GM12878 (cell line): ENCODE results near the gene DUSP22. TPM values are rescaled to one million over a fixed set of nuclear protein-coding genes. Genes with fewer than 3 reads are reported as not detected.

ENCODE experiments used
- ATF2 ChIP-seq: IDR thresholded peaks from 2 replicates; pipeline ENCODE4 v1.6.1; 2012; ENCODE audit warnings: low read length, inconsistent platforms
- CHD4 ChIP-seq: fragments of 200-600 bp; sonication (generic); IDR thresholded peaks from 2 replicates; pipeline ENCODE4 v1.6.1; 2016; ENCODE audit warnings: mild to moderate bottlenecking
- E4F1 ChIP-seq: fragments of 450-650 bp; IDR thresholded peaks from 2 replicates; pipeline ENCODE4 v1.6.1; 2018; ENCODE audit warnings: borderline replicate concordance, mild to moderate bottlenecking; ENCODE audit not compliant: partially characterized antibody
- EZH2 ChIP-seq: IDR thresholded peaks from 2 replicates; pipeline ENCODE4 v1.6.1; 2012; ENCODE audit warnings: low read depth, mild to moderate bottlenecking, control low read depth, inconsistent platforms, low read length, borderline replicate concordance; ENCODE audit not compliant: control insufficient read depth
- GATAD2B ChIP-seq: fragments of 450-650 bp; conservative IDR thresholded peaks from 2 replicates; pipeline ENCODE4 v1.6.1; 2017; ENCODE audit warnings: low read depth, mild to moderate bottlenecking, moderate library complexity
- MEF2A ChIP-seq: IDR thresholded peaks from 2 replicates; pipeline ENCODE4 v1.6.1; 2011; ENCODE audit warnings: low read depth, mild to moderate bottlenecking, low read length, moderate library complexity; ENCODE audit not compliant: insufficient read depth
- MYC ChIP-seq: IDR thresholded peaks from 2 replicates; pipeline ENCODE4 v1.6.1; 2011; ENCODE audit warnings: mild to moderate bottlenecking, low read length, moderate library complexity, inconsistent platforms; ENCODE audit not compliant: insufficient read depth, insufficient replicate concordance, insufficient read length, severe bottlenecking
- NFIC ChIP-seq: IDR thresholded peaks from 2 replicates; pipeline ENCODE4 v1.6.1; 2012; ENCODE audit warnings: low read depth, mild to moderate bottlenecking, inconsistent platforms, low read length, moderate library complexity
- NFYB ChIP-seq: IDR thresholded peaks from 2 replicates; pipeline ENCODE4 v1.6.1; 2011; ENCODE audit warnings: low read depth, mild to moderate bottlenecking, low read length, improper control_type of control experiment, moderate library complexity; ENCODE audit not compliant: insufficient read depth
- NR2C1 ChIP-seq: fragments of 450-650 bp; IDR thresholded peaks from 2 replicates; pipeline ENCODE4 v1.6.1; 2017; ENCODE audit warnings: antibody characterized with exemption, mild to moderate bottlenecking, moderate library complexity
- PBX3 ChIP-seq: IDR thresholded peaks from 2 replicates; pipeline ENCODE4 v1.6.1; 2011; ENCODE audit warnings: mild to moderate bottlenecking, low read depth, low read length, moderate library complexity; ENCODE audit not compliant: insufficient replicate concordance
- PKNOX1 ChIP-seq: fragments of 450-650 bp; IDR thresholded peaks from 2 replicates; pipeline ENCODE4 v1.6.1; 2016; ENCODE audit warnings: mild to moderate bottlenecking
- POLR2AphosphoS2 ChIP-seq: IDR thresholded peaks from 2 replicates; pipeline ENCODE4 v1.6.1; 2011; ENCODE audit warnings: low read depth, mild to moderate bottlenecking, low read length, improper control_type of control experiment, moderate library complexity
- SIN3A ChIP-seq: IDR thresholded peaks from 2 replicates; pipeline ENCODE4 v1.6.1; 2012; ENCODE audit warnings: low read depth, low read length, improper control_type of control experiment
- SMAD1 ChIP-seq: fragments of 450-650 bp; IDR thresholded peaks from 2 replicates; pipeline ENCODE4 v1.6.1; 2018; ENCODE audit warnings: mild to moderate bottlenecking, low read depth; ENCODE audit not compliant: partially characterized antibody
- SMAD5 ChIP-seq: IDR thresholded peaks from 2 replicates; pipeline ENCODE4 v1.6.1; 2016; ENCODE audit warnings: antibody characterized with exemption, low read depth
- SMC3 ChIP-seq: IDR thresholded peaks from 2 replicates; pipeline ENCODE4 v1.6.1; 2011; ENCODE audit warnings: low read length, improper control_type of control experiment, borderline replicate concordance
- SREBF2 ChIP-seq: IDR thresholded peaks from 2 replicates; pipeline ENCODE4 v1.6.1; 2012; ENCODE audit warnings: mild to moderate bottlenecking, low read length
- TARDBP ChIP-seq: IDR thresholded peaks from 2 replicates; pipeline ENCODE4 v1.6.1; 2016; ENCODE audit warnings: borderline replicate concordance
- TCF3 ChIP-seq: IDR thresholded peaks from 2 replicates; pipeline ENCODE4 v1.6.1; 2012; ENCODE audit warnings: low read depth, mild to moderate bottlenecking, low read length, borderline replicate concordance; ENCODE audit not compliant: insufficient read depth
- WRNIP1 ChIP-seq: IDR thresholded peaks from 2 replicates; pipeline ENCODE4 v1.6.1; 2011; ENCODE audit warnings: low read depth, low read length, improper control_type of control experiment, borderline replicate concordance
- YBX1 ChIP-seq: fragments of 450-650 bp; IDR thresholded peaks from 2 replicates; pipeline ENCODE4 v1.6.1; 2016; ENCODE audit warnings: antibody characterized with exemption
- YY1 ChIP-seq: IDR thresholded peaks from 2 replicates; pipeline ENCODE4 v1.6.1; 2011; ENCODE audit warnings: low read depth, mild to moderate bottlenecking, low read length
- polyA plus RNA-seq, 11 experiments: library from polyadenylated mRNA; depleted of rRNA in 4 of 11; unstranded in 6 of 11; stranded (reverse) in 5 of 11; fragments of >200 nt; fragmentation: Nextera tagmentation in 4 of 11; fragmentation: Illumina TruSeq in 1 of 11; extraction: Ambion mirVana in 4 of 11; extraction: Trizol in 1 of 11; gene quantifications; 1 replicate in 1 of 11; 2 replicates in 10 of 11; pipeline versions ENCODE4 v1.2.1 to v1.2.3, GENCODE V29; 2011 to 2016; ENCODE audit warnings: inconsistent platforms in 2 of 11, missing spikeins in 2 of 11, low read depth in 1 of 11
- total RNA-seq, 4 experiments: library from RNA; depleted of rRNA in 3 of 4; stranded (reverse); fragments of >200 nt in 3 of 4; fragmentation: Illumina TruSeq in 1 of 4; extraction: Trizol in 1 of 4; gene quantifications; 2 replicates each; pipeline versions ENCODE4 v1.2.1 to v1.2.3, GENCODE V29; 2013 to 2021

The DUSP22 gene
- total and polyA plus RNA-seq, 10 of the 15 experiments (the other 5 are each of a cell fraction or from before 2014, with no cell fraction given) = 78.9 to 156 (median 107) TPM

- TF ChIP-seq GATAD2B (peak; percentile 90), SMAD1 (no peak), NFYB (no peak), POLR2AphosphoS2 (peak; percentile 73; the same call in 1 of the 2 replicates), SREBF2 (no peak), MEF2A (no peak), TARDBP (no peak), PKNOX1 (no peak), NFIC (no peak), ATF2 (no peak), EZH2 (no peak), CHD4 (0 out of 2 replicates have a peak, but pooled peaks have one; percentile 95), SIN3A (no peak; the same call in 1 of the 2 replicates), SMAD5 (no peak), SMC3 (peak; percentile 12; the same call in 1 of the 2 replicates), PBX3 (no peak), YBX1 (no peak), NR2C1 (no peak), WRNIP1 (0 out of 2 replicates have a peak, but pooled peaks have one; percentile 11), E4F1 (no peak), MYC (no peak), TCF3 (peak; percentile 46; the same call in 1 of the 2 replicates), YY1 (peak; percentile 6; the same call in 1 of the 2 replicates)
Observed at GRCh38 chr6:340991-341827, 48.9 kb downstream of the DUSP22 start (continued).
